Measurements from ENCODE around the gene SLC27A2. TPM values are rescaled to one million over a fixed set of nuclear protein-coding genes. Genes with fewer than 3 reads are reported as not detected.

The SLC27A2 gene
- total RNA-seq, 3 donors from 2014 or later (not counting 1 experiment from before 2014, with no cell fraction given), result 0.47 to 2.7 (median 0.50) TPM

GRCh38 chr15:50164458-50164857, 17.5 kb upstream of the SLC27A2 start:
- Mint-ChIP-seq H3K27me3 (ENCODE audit: low read depth in 2 of 2) (peaks cover 18 to 20% of the 10 kb centered on the region in 2 donors), H3K9me3 (no peaks in the 10 kb centered on the region), H3K36me3 (no peaks in the 10 kb centered on the region), H3K4me1 (no peaks in the 10 kb centered on the region), H3K4me3 (no peak overlapping the region), H3K27ac (no peak overlapping the region)
- DNase-seq, result no peak
- Histone ChIP-seq H3K27ac (ENCODE audit: low read length) (no peak overlapping the region), H3K4me3 (ENCODE audit: low read length) (no peak overlapping the region), H3K36me3 (ENCODE audit: control insufficient read depth, insufficient read depth, low read length) (no peaks in the 10 kb centered on the region), H3K27me3 (ENCODE audit: control insufficient read depth, insufficient read depth, low read length) (no peaks in the 10 kb centered on the region), H3K9me3 (ENCODE audit: control insufficient read depth, insufficient read depth, low read length) (no peaks in the 10 kb centered on the region), H3K4me1 (ENCODE audit: control insufficient read depth, insufficient read depth, low read length) (no peaks in the 10 kb centered on the region)
- 94% methylated on average over 1 of the region's 1 CpG for whole genome bisulfite sequencing (ENCODE audit: insufficient coverage)
- no peak for ATAC-seq
- no peak for TF ChIP-seq CTCF (IDR thresholded peaks at IDR 0.05)
- intact Hi-C loops (cut with micrococcal nuclease), result no loop called here

GRCh38 chr15:50166216-50166615, 15.8 kb upstream of the SLC27A2 start:
- no CpG with 5 or more reads among the region's 1 CpG for WGBS (ENCODE audit: insufficient coverage)
- no peaks in the 10 kb centered on the region for H3K36me3 Mint-ChIP-seq
- peaks cover 9 to 15% of the 10 kb centered on the region in 2 donors for H3K27me3 Mint-ChIP-seq (ENCODE audit: low read depth in 2 of 2)
- H3K4me1 Mint-ChIP-seq, result no peaks in the 10 kb centered on the region
- Histone ChIP-seq H3K4me3 (ENCODE audit: low read length) (no peak overlapping the region), H3K4me1 (ENCODE audit: control insufficient read depth, insufficient read depth, low read length) (no peaks in the 10 kb centered on the region), H3K27ac (ENCODE audit: low read length) (no peak overlapping the region), H3K27me3 (ENCODE audit: control insufficient read depth, insufficient read depth, low read length) (no peaks in the 10 kb centered on the region), H3K9me3 (ENCODE audit: control insufficient read depth, insufficient read depth, low read length) (no peaks in the 10 kb centered on the region), H3K36me3 (ENCODE audit: control insufficient read depth, insufficient read depth, low read length) (no peaks in the 10 kb centered on the region)
- DNase-seq, result no peak
- no peak overlapping the region for H3K4me3 Mint-ChIP-seq
- TF ChIP-seq CTCF (IDR thresholded peaks at IDR 0.05), result no peak
- H3K27ac Mint-ChIP-seq, result no peak overlapping the region
- intact Hi-C loops (cut with micrococcal nuclease), result no loop called here
- H3K9me3 Mint-ChIP-seq, result no peaks in the 10 kb centered on the region
- no peak for ATAC-seq

- Mint-ChIP-seq H3K36me3 (no peaks in the 10 kb centered on the region), H3K4me3 (no peak overlapping the region), H3K4me1 (no peaks in the 10 kb centered on the region), H3K27ac (no peak overlapping the region), H3K9me3 (no peaks in the 10 kb centered on the region), H3K27me3 (ENCODE audit: low read depth in 2 of 2) (peaks cover 0 to 17% of the 10 kb centered on the region in 2 donors)
- H3K36me3 ChIP-seq (ENCODE audit: control insufficient read depth, insufficient read depth, low read length), result no peaks in the 10 kb centered on the region
- no peaks in the 10 kb centered on the region for H3K4me1 ChIP-seq (ENCODE audit: control insufficient read depth, insufficient read depth, low read length)
- H3K27ac ChIP-seq (ENCODE audit: low read length), result no peak overlapping the region
- DNase-seq (no peak), ATAC-seq (no peak)
- H3K27me3 ChIP-seq (ENCODE audit: control insufficient read depth, insufficient read depth, low read length), result no peaks in the 10 kb centered on the region
- intact Hi-C loops (cut with micrococcal nuclease), result no loop called here
- TF ChIP-seq CTCF (IDR thresholded peaks at IDR 0.05), result no peak
- H3K4me3 ChIP-seq (ENCODE audit: low read length), result no peak overlapping the region
- H3K9me3 ChIP-seq (ENCODE audit: control insufficient read depth, insufficient read depth, low read length), result no peaks in the 10 kb centered on the region
These were observed 14.9 kb upstream of the SLC27A2 start for GRCh38 chr15:50167110-50167509.

- no peak for DNase-seq
- Histone ChIP-seq H3K4me1 (ENCODE audit: control insufficient read depth, insufficient read depth, low read length) (no peaks in the 10 kb centered on the region), H3K9me3 (ENCODE audit: control insufficient read depth, insufficient read depth, low read length) (no peaks in the 10 kb centered on the region), H3K27me3 (ENCODE audit: control insufficient read depth, insufficient read depth, low read length) (no peaks in the 10 kb centered on the region), H3K4me3 (ENCODE audit: low read length) (no peak overlapping the region), H3K27ac (ENCODE audit: low read length) (no peak overlapping the region), H3K36me3 (ENCODE audit: control insufficient read depth, insufficient read depth, low read length) (no peaks in the 10 kb centered on the region)
- Mint-ChIP-seq H3K36me3 (no peaks in the 10 kb centered on the region), H3K4me1 (no peaks in the 10 kb centered on the region), H3K27me3 (ENCODE audit: low read depth in 2 of 2) (peaks cover 0 to 11% of the 10 kb centered on the region in 2 donors), H3K9me3 (no peaks in the 10 kb centered on the region), H3K4me3 (no peak overlapping the region), H3K27ac (no peak overlapping the region)
- 91% methylated on average over 4 of the region's 4 CpGs for WGBS (ENCODE audit: insufficient coverage)
- no peak for TF ChIP-seq CTCF (IDR thresholded peaks at IDR 0.05)
- intact Hi-C loops (cut with micrococcal nuclease), result no loop called here
- ATAC-seq, result no peak
These were observed 13.6 kb upstream of the SLC27A2 start for GRCh38 chr15:50168379-50168778.
